ENCODE data around the gene RAVER2.
A peak's percentile ranks its signal among the peaks of the same experiment; 100 is the strongest.
"Not testable (repeated sequence)": the region's sequence is repeated elsewhere in the genome, so short reads cannot be mapped to it uniquely, and the experiment has no call there.

The RAVER2 gene, protein sequence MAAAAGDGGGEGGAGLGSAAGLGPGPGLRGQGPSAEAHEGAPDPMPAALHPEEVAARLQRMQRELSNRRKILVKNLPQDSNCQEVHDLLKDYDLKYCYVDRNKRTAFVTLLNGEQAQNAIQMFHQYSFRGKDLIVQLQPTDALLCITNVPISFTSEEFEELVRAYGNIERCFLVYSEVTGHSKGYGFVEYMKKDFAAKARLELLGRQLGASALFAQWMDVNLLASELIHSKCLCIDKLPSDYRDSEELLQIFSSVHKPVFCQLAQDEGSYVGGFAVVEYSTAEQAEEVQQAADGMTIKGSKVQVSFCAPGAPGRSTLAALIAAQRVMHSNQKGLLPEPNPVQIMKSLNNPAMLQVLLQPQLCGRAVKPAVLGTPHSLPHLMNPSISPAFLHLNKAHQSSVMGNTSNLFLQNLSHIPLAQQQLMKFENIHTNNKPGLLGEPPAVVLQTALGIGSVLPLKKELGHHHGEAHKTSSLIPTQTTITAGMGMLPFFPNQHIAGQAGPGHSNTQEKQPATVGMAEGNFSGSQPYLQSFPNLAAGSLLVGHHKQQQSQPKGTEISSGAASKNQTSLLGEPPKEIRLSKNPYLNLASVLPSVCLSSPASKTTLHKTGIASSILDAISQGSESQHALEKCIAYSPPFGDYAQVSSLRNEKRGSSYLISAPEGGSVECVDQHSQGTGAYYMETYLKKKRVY

GRCh38 chr1:64744492-64745180 lies at the start of gene RAVER2:
TSS of gene RAVER2 (plus strand) at chr1:64745075. CDS start at chr1:64745173, 98 bp downstream.
- peak; percentile 23 for DNase-seq

- DNase-seq: no peak
These were observed 48.0 kb upstream of the RAVER2 start for GRCh38 chr1:64696879-64697278.

DNA sequence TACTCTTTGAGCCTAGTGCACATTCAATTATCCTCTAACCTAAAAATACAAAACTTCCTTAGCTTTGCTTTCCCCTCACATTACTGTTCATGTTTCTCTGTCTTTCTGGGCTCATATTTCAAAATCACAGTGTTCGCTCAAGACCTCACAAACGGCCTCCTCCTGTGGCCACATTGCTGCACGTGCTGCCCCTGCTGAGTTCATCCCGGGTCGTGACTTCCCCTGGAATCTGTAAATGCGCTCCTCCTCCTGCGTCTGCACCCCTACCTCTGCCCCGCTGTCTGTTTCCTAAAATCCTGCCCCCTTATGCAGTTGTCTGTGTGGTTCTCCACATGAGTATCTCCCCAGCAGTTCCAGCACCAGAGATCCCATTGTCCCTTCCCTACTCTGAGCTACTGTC lies 45.5 kb upstream of the RAVER2 start:
- no peak for DNase-seq

DNA sequence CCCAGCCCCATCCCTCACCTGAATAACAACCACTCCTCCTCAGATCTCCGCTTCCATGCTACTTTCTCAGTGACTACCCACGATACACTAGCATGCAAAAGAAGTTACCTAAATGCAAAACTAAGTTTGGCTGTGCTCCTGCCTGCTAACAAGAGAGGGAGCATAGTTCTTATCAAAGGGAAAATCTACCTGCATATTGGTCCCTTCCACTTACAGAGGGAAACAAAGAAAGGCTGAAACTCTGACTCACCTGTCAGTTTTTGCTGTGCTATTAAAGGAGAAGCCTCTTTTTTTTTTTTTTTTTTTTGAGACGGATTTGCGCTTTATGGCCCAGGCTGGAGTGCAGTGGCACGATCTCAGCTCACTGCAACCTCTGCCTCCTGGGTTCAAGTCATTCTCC lies 43.8 kb upstream of the RAVER2 start:
- no peak for DNase-seq

GRCh38 chr1:64701886-64702285 lies 43.0 kb upstream of the RAVER2 start:
- no peak for DNase-seq

DNA sequence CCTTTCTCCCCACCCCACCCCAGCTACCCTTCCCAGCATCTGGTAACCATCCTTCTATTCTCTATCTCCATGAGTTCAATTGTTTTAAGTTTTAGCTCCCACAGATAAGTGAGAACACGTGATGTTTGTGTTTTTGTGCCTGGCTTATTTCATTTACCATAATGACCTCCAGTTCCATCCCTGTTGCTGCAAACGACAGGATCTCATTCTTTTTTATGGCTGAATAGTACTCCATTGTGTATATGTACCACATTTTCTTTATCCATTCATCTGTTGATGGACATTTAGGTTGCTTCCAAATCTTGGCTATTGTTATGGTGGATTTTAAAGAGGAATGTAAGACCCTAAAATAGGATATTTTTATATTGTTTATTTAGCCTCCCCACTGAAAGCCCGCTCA lies 42.2 kb upstream of the RAVER2 start:
- not testable (repeated sequence) for DNase-seq

DNA sequence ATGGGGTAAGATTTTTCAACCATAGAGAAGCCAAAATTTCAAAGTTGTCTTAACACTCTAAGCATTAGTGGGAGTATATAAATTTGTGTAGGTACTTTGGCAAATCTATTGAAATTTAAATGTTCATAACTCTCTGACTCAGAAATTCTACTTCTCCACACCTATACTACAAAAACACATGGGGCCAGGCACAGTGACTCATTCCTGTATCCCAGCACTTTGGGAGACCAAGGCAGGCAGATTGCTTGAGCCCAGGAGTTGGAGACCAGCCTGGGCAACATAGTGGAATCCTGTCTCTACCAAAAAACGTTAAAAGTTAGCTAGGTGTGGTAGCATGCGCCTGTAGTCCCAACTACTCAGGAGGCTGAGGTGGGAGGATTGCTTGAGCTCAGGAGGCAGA lies 41.3 kb upstream of the RAVER2 start:
- no peak for DNase-seq

DNA sequence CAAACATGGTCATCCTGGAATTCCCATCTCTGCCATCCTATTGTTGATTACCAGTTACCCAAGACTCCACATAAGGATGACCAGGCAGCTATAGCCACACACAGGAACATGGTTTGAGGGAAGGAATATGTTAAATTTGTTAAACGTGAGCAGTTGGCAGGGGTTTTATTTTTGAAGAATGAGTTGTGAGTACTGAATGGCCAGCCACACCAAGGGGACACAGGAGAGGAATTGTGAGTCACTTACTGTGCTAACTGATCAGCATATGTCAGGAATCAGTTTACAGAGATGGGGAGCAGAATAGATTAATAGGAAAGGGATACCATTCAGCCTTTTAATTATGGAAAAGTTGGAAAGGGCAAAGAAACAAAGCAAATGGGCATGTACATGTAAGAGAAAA lies 39.3 kb upstream of the RAVER2 start:
- no peak for DNase-seq

DNA sequence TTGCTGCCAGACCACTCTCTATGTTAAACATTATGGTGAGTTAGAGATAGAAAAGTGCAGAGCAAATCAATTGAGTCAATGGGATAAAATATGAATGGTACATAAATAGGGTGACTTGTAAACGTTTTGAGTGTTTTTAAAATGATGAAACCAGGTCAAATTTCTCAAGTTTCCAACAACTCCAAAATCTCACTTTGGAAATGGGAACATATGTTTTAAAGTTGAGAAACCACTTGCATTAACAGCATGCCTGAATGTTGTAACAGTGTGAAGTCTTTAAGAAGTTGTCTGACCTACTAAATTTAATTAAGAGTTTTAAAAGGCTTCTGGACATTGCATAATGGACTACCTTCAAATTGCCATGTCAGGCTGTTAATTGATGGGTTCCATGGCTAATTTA lies 33.6 kb upstream of the RAVER2 start:
- DNase-seq: no peak

- DNase-seq: no peak
These were observed 32.8 kb upstream of the RAVER2 start for GRCh38 chr1:64712049-64712448.

GRCh38 chr1:64715186-64715585 lies 29.7 kb upstream of the RAVER2 start:
- DNase-seq: no peak

DNA sequence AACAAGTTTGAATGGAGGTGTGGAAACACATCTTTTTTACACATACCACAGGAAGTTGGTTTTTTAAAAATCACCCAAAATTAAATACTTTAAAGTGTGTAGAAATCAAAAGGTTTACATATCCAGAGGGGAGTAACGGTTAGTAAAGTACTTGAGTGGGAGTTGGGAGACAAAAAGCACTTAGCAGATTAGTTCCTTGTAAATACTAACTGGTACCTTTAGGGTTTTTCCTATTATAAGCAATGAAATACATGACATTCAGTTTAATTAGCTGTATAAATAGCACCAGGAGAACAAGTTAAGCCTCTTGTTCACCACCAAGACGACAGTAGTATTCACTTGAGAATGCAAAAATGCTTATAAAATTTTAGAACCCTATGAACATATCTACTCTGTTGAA lies 23.7 kb upstream of the RAVER2 start:
- no peak for DNase-seq

- DNase-seq: no peak
These were observed 23.2 kb upstream of the RAVER2 start for GRCh38 chr1:64721576-64722145.

GRCh38 chr1:64727861-64728260 lies 17.0 kb upstream of the RAVER2 start:
- no peak for DNase-seq

DNA sequence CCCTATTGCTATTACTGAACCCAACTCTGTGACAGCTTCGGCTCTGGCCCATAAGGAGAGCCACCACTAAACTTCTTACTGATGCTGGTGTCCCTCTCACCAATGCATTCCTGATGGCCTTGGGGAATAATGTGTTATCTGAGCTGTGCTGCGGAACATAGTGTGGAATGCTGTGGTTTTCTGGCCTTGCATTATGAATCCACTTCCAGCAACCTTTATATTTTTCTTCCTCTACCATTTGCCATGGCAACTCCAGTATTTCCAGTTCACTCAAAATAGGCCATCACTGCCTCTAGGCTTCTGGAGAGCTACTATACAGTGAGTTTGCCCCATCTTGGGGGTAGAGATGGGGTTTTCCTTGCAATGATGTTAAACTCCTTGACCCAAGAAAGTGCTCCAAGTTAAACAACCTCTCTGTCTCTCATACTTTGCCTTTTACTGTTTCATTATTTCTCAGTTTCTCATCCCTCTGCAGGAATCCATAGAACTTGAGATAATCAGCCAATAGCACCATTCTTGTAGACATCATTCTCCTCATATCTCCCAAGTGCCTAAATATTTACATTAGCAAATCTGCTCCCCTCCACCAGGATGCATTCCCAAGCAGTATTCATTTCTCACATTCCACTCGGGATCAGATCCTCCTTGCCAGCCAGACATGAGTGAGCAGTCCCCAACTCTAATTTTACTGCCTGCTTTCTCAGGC lies 11.1 kb upstream of the RAVER2 start:
- no peak for DNase-seq

DNA sequence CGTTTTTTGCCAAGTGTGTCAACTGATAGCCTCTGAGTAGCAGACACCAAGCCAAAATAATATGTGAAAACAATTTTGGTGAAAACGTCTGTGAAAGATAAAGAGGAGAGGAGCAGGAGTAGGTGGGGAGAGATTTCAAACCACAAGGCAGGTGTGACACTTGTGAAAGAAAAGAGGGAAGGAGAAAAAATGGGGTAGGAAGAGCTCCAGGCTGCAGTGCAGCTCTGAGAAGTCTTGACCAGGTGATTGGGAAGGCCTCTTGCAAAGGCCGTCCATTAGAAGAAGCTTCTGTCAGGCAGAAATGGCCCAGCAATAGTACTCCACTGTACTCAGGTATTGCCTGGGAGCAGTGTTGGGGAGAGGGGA lies 10.6 kb upstream of the RAVER2 start:
- no peak for DNase-seq

DNA sequence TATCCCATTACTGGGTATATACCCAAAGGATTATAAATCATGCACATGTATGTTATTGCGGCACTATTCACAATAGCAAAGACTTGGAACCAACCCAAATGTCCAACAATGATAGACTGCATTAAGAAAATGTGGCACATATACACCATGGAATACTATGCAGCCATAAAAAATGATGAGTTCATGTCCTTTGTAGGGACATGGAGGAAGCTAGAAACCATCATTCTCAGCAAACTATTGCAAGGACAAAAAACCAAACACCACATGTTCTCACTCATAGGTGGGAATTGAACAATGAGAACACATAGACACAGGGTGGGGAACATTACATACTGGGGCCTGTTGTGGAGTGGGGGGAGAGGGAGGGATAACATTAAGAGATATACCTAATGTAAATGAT lies 4.2 kb upstream of the RAVER2 start:
- not testable (repeated sequence) for DNase-seq

GRCh38 chr1:64743954-64744491 lies 852 bp upstream of the RAVER2 start:
- no peak for DNase-seq

GRCh38 chr1:64745181-64745985 lies 508 bp downstream of the RAVER2 start:
- no peak for DNase-seq

DNA sequence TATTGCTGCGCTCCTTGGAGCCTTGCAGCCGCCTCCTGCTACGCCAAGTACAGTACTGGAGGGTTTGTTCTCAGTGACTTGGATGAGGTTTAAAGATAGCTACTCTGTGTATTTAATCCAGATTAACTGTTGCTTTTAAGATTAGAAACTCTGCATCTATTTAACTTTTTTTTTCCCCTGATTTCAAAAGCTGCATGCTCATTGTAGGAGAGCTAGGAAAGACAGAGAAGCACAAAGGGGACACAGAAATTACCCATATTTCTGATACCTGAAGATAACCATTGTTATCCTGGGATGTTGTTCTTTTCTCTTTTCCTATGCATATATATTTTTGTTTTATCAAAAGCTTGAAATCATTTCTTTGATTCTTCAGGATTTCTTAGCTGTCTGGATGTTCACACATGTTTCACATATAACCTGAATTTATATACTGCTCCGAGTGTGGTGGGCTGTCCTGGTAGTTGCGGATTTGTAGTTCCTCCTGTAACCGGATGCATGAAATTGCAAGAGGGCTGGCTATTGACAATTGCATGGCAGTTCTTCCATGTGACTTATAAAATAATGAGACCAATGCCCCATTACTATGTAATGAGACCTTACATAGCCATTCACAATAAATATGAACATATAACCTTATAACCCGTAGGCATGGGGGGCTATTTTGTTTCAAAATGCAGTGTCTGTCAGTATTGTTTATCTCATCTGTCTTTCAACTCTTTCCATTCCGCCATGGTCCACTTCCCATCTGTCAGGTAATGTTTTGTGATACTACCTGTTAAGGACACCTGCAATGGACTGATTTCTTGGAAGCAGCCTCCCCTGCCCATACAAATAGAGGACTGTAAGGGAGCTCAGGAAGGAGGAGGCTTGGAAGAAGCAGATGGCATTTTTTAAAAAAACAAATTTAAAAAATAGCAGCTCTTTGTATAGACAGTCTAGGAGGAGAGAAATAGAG lies 1.4 kb downstream of the RAVER2 start:
- DNase-seq: no peak

- no peak for DNase-seq
These were observed 3.3 kb downstream of the RAVER2 start for GRCh38 chr1:64748222-64748621.

All from NCI-H187 treated with DMSO at 0.1 percent for 48 hours (cell line).